Suprapubic skin (tissue), 3 donors: ENCODE data around the gene MMP17.

ENCODE experiments used
- CTCF ChIP-seq, 2 donors: fragments of 200-600 bp in 1 of 2; fragments of 450-650 bp in 1 of 2; sonication (generic) in 1 of 2; IDR thresholded peaks; one replicate each; pipeline ENCODE4 v1.5.1; 2016 to 2019; ENCODE audit warnings: antibody characterized with exemption in 2 of 2, mild to moderate bottlenecking in 1 of 2, moderate library complexity in 1 of 2
- POLR2A ChIP-seq, 2 donors: fragments of 450-650 bp; IDR thresholded peaks; one replicate each; pipeline ENCODE4 v1.6.1; 2017; ENCODE audit warnings: antibody characterized with exemption in 2 of 2, mild to moderate bottlenecking in 2 of 2, moderate library complexity in 2 of 2

DNA sequence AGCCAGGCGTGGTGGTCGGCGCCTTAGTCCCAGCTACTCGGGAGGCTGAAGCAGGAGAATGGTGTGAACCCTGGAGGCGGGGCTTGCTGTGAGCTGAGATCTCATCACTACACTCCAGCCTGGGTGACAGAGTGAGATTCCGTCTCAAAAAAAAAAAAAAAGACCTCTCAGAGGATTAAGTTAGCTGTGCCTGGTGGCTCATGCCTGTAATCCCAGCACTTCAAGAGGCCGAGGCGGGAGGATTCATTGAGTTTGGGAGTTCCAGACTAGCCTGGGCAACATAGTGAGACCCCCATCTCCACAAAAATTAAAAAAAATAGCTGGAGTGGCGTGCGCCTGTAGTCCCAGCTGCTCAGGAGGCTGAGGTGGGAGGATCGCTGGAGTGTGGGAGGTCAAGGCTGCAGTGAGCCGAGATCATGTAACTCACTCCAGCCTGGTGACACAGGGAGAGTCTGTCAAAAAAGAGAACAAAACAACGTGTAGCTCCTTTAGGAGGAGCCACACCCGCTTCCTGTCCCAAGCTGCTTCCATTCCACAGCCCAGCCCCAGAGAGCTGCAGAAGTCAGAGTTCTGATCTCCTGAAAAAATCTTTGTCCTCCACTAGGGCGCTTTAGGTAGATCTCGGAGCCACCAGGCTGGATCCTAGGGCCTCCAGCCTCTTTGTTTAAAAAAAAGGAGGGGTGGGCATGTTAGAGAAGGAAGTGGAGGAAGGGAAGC lies 54.8 kb downstream of the MMP17 start:
- no peak for TF ChIP-seq POLR2A (IDR thresholded peaks at IDR 0.05)
- no peak for TF ChIP-seq CTCF (IDR thresholded peaks at IDR 0.05)
